NCI-H345 (cell line): ENCODE data around the gene BOD1L1.

ENCODE experiments used
- DNase-seq: peaks from one replicate; lab custom pipeline; 2025; lab: John Stamatoyannopoulos, UW

The BOD1L1 gene

GRCh38 chr4:13524504-13525243 lies 102.9 kb downstream of the BOD1L1 start:
- no peak for DNase-seq

- DNase-seq = no peak
Measured at GRCh38 chr4:13523591-13524503, 103.7 kb downstream of the BOD1L1 start.

GRCh38 chr4:13523105-13523477 lies 104.4 kb downstream of the BOD1L1 start:
- DNase-seq = no peak

- DNase-seq = no peak
Measured at GRCh38 chr4:13522282-13523104, 105.0 kb downstream of the BOD1L1 start.

GRCh38 chr4:13521047-13521446 lies 106.5 kb downstream of the BOD1L1 start:
- DNase-seq = no peak
